ENCODE results near the gene KCNB1.

The KCNB1 gene

GRCh38 chr20:49482621-49483017 lies at the start of gene KCNB1:
TSS of gene KCNB1 (minus strand) at chr20:49482668. CDS start at chr20:49482480, 188 bp downstream.
- peak; percentile 57 for DNase-seq (ENCODE audit: low read depth)

DNA sequence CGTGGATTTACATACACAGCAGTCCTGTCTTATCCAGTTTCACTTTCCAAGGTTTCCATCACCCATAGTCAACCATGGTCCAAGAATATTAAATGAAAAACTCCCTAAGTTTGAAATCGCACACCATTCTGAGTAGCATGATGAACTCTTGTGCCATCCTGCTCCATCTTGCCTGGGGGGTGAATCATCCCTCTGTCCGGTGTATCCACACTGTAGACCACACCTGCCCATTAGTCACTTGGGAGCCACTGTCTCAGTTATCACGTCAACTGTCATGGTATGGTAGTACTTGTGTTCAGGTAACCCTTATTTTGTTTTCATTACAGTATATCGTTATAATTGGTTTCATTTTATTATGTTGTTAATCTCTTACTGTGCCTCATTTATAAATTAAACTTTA lies 47.0 kb upstream of the KCNB1 start:
- no peak for DNase-seq (ENCODE audit: low read depth)

- no peak for DNase-seq (ENCODE audit: low read depth)
Measured at GRCh38 chr20:49526568-49526967, 44.1 kb upstream of the KCNB1 start.

- DNase-seq (ENCODE audit: low read depth) = no peak
Measured at GRCh38 chr20:49526056-49526455, 43.6 kb upstream of the KCNB1 start.

- no peak for DNase-seq (ENCODE audit: low read depth)
Measured at GRCh38 chr20:49523767-49524360, 41.4 kb upstream of the KCNB1 start.

- no peak for DNase-seq (ENCODE audit: low read depth)
Measured at GRCh38 chr20:49521356-49521755, 38.9 kb upstream of the KCNB1 start.

GRCh38 chr20:49519777-49520359 lies 37.4 kb upstream of the KCNB1 start:
- no peak for DNase-seq (ENCODE audit: low read depth)

DNA sequence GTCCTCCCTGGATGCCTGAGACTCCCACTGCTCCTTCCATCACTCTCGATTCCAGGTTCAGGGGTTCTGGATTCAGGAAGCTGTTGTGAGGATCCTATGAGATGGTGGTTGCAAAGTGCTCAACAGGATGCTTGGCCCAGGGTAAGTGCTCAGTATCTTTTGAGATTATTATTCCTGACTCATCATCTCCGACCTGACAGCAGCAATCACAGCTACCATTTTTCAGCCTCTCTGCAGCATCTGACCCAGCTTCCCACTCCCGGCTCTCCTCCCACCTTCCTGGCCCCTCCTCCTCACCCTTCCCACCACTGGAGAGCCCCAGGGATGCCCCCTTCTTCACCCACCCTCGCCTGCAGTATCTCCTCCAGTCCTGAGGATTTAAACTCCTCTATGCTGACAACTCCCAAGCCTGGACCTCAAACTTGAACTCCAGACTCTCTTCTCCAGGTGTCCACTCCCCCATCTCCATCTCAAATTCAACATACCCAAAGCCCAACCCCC lies 36.8 kb upstream of the KCNB1 start:
- no peak for DNase-seq (ENCODE audit: low read depth)

GRCh38 chr20:49518576-49518975 lies 36.1 kb upstream of the KCNB1 start:
- no peak for DNase-seq (ENCODE audit: low read depth)

- no peak for DNase-seq (ENCODE audit: low read depth)
Measured at GRCh38 chr20:49517805-49518100, 35.3 kb upstream of the KCNB1 start.

DNA sequence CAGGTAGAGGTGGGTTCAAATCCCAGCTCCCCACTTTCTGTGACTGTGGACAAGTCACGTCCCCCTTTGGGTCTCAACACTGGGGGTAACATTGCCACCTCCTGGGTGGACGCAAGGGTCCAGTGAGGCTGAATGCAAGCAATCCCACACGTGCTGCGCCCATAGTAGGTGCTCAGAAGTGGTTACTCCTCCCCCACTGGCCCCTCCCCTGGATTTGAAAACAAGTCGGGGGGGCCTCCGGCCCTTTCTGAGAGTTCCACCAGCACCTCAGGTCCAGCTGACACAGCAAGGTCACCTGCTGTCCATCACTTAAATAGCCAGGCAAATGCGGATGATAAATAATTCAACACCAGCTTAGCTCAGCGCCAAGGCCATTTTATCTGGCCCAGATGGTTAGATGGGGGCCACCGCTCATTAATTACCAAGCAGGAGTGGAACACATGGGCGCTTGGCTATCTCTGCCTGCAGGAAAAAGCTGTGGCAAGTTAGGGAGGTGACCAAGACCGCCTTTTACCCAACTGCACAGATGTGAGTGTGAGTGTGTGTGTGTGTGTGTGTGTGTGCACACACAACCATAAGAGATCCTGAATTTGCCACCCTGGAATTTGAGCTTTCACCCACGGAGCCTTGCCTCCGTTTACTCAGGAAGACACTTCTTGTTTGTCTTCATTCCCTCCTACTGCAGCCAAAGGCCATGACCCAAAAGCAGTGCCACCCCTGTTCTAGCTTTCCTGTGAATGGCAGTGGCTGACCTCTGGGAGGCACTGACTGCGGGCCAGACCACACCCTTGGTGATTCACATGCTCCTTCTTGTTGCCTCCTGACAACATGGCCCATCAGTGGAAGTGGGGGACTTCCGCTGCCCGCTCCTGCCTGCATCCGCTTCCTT lies 34.7 kb upstream of the KCNB1 start:
- DNase-seq (ENCODE audit: low read depth) = no peak

DNA sequence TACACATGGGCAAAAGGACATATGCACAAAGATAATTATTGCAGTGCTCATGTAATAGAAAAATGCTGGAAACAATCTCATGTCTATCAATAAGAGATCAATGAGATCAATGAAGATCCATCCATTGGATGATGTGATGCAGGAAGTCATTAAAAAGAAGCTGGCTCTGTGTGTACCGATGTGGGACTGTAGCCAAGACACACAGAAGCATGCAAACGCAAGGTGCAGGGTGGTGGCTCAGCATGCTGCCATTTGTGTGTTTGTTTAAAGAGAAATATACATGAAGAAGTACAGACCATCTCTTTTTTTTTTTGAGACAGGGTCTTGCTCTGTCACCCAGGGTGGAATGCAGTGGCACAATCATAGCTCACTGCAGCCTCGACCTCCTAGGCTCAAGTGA lies 33.1 kb upstream of the KCNB1 start:
- no peak for DNase-seq (ENCODE audit: low read depth)

DNA sequence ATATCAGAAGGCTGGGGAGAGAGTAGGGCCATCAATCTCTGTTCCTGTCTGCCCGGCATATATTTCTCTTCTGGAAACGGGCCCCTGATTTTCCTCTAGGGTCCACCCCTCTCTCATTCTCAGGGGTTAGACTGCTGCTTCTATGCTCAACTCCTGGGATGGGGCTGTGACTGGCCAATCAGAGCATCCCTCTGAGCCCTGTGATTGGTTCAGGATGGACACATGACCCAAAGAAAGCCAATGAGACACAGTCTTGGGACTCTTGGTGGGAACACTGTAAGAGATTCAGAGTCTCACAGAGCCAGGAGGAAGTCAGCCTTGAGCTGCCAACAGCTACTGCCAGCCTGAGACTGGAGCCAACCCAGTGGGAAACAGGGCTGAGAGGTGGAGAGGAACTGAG lies 31.0 kb upstream of the KCNB1 start:
- no peak for DNase-seq (ENCODE audit: low read depth)

DNA sequence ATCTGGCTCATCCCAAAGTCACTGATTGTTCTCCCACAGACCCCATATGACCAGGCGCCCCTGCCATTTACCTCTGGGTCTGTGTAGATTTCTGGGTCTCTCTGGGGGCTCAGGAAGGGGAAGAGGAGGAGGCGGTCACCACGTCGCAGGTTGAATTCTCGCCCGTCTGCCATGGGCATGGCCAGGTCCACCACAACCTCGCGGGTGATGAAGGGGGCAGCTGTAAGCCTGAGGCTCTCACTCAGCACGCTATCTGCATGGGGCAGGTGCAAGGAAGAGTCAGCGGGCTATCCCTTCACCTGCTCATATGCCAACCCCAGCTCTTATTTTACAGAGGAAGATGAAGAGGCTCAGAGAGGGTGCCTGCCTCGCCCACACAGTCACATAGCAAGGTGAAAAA lies 30.5 kb upstream of the KCNB1 start:
- no peak for DNase-seq (ENCODE audit: low read depth)

DNA sequence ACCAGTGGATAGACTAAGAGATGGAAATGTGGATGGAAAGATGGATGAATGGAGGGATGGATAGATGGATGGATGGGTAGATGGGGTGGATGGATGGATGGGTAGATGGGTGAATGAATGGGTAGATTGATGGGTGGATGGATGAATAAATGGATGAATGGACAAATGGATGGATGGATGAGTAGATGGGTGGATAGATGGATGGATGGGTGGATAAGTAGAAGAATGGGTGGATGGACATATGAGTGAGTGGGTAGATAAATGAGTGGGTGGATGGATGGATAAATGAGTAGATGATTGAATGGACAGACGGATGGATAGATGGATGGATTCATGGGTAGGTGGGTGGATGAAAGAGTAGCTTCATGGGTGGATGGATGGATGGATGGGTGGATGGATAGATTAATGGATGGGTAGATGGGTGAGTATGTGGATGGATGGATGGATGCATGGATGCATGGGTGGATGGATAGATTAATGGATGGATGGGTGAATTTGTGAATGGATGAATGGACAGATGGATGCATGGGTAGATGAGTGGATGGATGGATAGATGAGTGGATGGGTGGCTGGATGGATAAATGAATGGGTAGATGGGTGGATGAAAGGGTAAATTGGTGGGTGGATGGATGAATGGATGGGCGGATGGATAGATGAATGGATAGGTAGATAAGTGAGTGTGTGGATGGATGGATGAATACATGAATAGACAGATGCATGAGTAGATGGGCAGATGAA lies 29.5 kb upstream of the KCNB1 start:
- DNase-seq (ENCODE audit: low read depth) = no peak

- peak; percentile 91 for DNase-seq (ENCODE audit: low read depth)
Measured at GRCh38 chr20:49510562-49511122, 28.2 kb upstream of the KCNB1 start.

GRCh38 chr20:49508435-49509199 lies 26.1 kb upstream of the KCNB1 start:
- DNase-seq (ENCODE audit: low read depth) = peak; percentile 62

DNA sequence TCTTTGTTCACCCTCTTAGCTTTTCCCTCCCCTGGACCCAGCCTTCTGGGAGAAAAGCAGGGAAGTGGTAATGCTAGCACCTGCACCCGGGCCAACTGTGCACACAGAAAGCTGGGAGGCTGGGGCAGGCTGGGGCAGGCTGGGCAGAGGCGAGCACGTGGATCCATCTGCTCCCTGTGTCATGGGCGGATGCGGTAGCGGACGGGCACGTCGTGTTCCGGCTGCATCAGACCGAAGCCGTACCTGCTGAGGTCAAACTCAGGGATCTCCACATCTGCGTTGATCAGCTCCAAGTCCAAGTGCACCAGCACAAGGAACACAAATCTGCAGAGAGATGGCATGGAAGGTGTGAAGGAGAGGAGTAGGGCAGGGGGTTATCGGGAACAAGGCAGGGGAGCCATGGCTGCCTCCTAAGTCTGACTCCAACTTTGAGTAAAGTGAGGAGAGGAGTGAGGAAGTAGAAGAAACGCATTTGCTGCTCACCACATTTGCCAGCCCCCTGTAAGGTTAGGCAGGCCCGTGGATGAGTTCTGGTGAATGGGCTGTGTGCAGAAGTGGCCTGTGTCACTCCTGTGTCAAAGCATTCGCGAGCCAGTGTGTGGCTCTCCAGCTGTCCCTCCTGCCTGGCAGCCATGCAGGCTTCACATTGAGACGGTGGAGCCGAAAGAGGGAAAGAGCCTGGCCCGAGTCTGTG lies 25.4 kb upstream of the KCNB1 start:
- DNase-seq (ENCODE audit: low read depth) = no peak

GRCh38 chr20:49505518-49505917 lies 23.1 kb upstream of the KCNB1 start:
- DNase-seq (ENCODE audit: low read depth) = peak; percentile 68

- no peak for DNase-seq (ENCODE audit: low read depth)
Measured at GRCh38 chr20:49503176-49503575, 20.7 kb upstream of the KCNB1 start.

GRCh38 chr20:49501917-49502316 lies 19.4 kb upstream of the KCNB1 start:
- peak; percentile 47 for DNase-seq (ENCODE audit: low read depth)
